Nephron progenitor cell (in vitro differentiated cells): ENCODE data around the gene TCF12.

ENCODE experiments used
- DNase-seq: peaks from one replicate; pipeline ENCODE4 v3.0.0; 2021
- H3K27ac Mint-ChIP-seq: 2 replicates; pipeline ENCODE4 v1.8.0; 2021; ENCODE audit warnings: mild to moderate bottlenecking, moderate library complexity, mixed read lengths
- H3K27me3 Mint-ChIP-seq: 2 replicates; pipeline ENCODE4 v1.8.0; 2021; ENCODE audit warnings: mild to moderate bottlenecking, low read depth, mixed read lengths; ENCODE audit not compliant: poor library complexity
- H3K36me3 Mint-ChIP-seq: 2 replicates; pipeline ENCODE4 v1.8.0; 2021; ENCODE audit warnings: low read depth, mixed read lengths
- H3K4me1 Mint-ChIP-seq: 2 replicates; pipeline ENCODE4 v1.8.0; 2021; ENCODE audit warnings: mixed read lengths
- H3K4me3 Mint-ChIP-seq: 2 replicates; pipeline ENCODE4 v1.8.0; 2021; ENCODE audit warnings: mild to moderate bottlenecking, moderate library complexity, mixed read lengths
- H3K9me3 Mint-ChIP-seq: 2 replicates; pipeline ENCODE4 v1.8.0; 2021; ENCODE audit warnings: mild to moderate bottlenecking, moderate library complexity, mixed read lengths
- CTCF ChIP-seq: fragments of 200-600 bp; sonication (generic); IDR thresholded peaks from 2 replicates; pipeline ENCODE4 v1.5.0; 2021; ENCODE audit warnings: antibody characterized with exemption

The TCF12 gene

DNA sequence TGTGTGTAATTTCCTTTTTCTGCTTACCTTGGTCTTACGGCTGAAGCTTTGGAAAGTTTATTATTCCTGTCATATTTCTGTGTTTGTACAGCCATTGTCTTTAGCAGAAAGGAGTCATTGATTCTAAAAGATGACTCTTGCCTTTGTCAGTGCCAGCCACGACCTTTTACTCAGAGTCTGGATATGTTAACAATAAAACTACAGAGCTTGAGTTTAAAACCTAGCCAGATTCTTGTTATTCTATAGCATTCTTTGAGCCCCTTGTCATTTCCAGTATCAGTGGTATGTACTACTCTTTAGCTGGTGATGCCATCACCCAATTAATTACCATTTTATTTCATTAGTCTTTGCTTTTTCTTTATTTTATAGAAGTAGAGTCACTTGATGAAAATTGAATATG, 142.4 kb downstream of the TCF12 start:
- Mint-ChIP-seq H3K27ac (no peak overlapping the region), H3K27me3 (peaks cover 4% of the 10 kb centered on the region), H3K4me1 (peaks cover 50% of the 10 kb centered on the region), H3K4me3 (no peak overlapping the region), H3K36me3 (peaks cover 12% of the 10 kb centered on the region), H3K9me3 (no peaks in the 10 kb centered on the region)
- TF ChIP-seq CTCF: no peak
- DNase-seq: no peak

GRCh38 chr15:57061281-57061680, 142.8 kb downstream of the TCF12 start:
- peaks cover 47% of the 10 kb centered on the region for H3K4me1 Mint-ChIP-seq
- no peak for TF ChIP-seq CTCF
- H3K36me3 Mint-ChIP-seq: peaks cover 11% of the 10 kb centered on the region
- no peak for DNase-seq
- H3K27ac Mint-ChIP-seq: no peak overlapping the region
- no peaks in the 10 kb centered on the region for H3K9me3 Mint-ChIP-seq
- H3K27me3 Mint-ChIP-seq: peaks cover 4% of the 10 kb centered on the region
- H3K4me3 Mint-ChIP-seq: no peak overlapping the region

DNA sequence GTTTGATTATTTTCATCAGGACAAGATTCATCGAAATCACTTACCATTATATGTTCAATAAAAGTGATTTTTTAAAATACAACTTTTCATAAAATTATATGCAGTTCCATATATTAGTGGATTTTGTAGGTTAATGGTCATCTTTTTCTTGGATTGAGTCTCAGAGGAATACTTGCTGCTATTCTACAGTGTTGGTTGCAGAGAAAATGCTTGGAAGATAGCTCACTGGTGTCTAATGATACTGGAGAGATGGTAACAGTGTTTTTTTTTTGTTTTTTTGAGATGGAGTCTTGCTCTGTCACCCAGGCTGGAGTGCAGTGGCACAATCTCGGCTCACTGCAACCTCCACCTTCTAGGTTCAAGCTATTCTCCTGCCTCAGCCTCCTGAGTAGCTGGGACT, 143.3 kb downstream of the TCF12 start:
- Mint-ChIP-seq H3K9me3 (no peaks in the 10 kb centered on the region), H3K36me3 (peaks cover 11% of the 10 kb centered on the region), H3K4me3 (no peak overlapping the region), H3K27me3 (peaks cover 4% of the 10 kb centered on the region), H3K27ac (no peak overlapping the region), H3K4me1 (peaks cover 45% of the 10 kb centered on the region)
- TF ChIP-seq CTCF: no peak
- no peak for DNase-seq

GRCh38 chr15:57064033-57064432, 145.6 kb downstream of the TCF12 start:
- no peak for TF ChIP-seq CTCF
- H3K9me3 Mint-ChIP-seq: no peaks in the 10 kb centered on the region
- peaks cover 17% of the 10 kb centered on the region for H3K36me3 Mint-ChIP-seq
- H3K4me1 Mint-ChIP-seq: peaks cover 23% of the 10 kb centered on the region
- H3K27me3 Mint-ChIP-seq: peaks cover 4% of the 10 kb centered on the region
- H3K27ac Mint-ChIP-seq: peak overlapping the region; percentile 86
- no peak overlapping the region for H3K4me3 Mint-ChIP-seq
- no peak for DNase-seq

DNA sequence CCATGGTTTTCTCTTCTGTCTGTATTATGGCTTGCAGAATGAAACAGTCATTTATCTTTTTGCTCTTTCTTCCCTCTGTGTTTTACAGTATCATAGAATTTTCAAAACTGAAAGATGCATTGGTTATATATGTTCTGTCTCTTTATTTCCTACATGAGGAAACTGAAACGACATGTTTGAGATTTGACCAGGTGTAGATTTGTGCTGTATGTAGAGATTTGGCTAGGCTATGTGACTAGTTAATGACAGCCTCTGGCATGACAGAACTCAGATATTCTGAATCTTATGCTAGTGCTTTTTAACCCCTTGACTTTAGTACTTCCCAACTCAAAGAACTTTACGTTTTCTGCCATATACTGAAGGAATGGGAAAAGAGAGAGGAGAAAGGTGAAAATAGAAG, 151.0 kb downstream of the TCF12 start:
- Mint-ChIP-seq H3K4me3 (no peak overlapping the region), H3K36me3 (peaks cover 10% of the 10 kb centered on the region), H3K4me1 (peaks cover 5% of the 10 kb centered on the region), H3K27ac (no peak overlapping the region), H3K9me3 (no peaks in the 10 kb centered on the region), H3K27me3 (no peaks in the 10 kb centered on the region)
- no peak for DNase-seq
- no peak for TF ChIP-seq CTCF

DNA sequence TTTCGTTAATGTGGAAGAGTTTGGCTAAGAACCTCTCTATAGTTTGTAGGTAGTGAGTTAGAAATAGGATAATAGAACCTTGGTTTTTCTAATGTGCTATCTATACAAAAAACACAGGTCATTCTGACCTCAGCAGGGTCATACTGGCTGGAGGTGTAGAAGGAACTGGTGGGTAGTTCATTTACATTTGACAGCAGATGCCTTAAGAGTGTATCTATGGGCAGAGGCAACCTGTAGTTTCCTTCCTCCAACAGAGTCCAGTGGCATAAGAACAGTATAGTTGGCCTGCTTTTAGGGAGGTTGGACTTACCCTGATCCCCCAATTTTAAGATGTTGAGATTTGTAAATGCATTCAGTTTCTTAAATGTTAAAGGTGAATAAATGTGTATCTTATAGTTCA, 152.2 kb downstream of the TCF12 start:
- no peak for DNase-seq
- no peaks in the 10 kb centered on the region for H3K27me3 Mint-ChIP-seq
- no peak overlapping the region for H3K27ac Mint-ChIP-seq
- no peaks in the 10 kb centered on the region for H3K9me3 Mint-ChIP-seq
- H3K4me3 Mint-ChIP-seq: no peak overlapping the region
- no peaks in the 10 kb centered on the region for H3K4me1 Mint-ChIP-seq
- peaks cover 10% of the 10 kb centered on the region for H3K36me3 Mint-ChIP-seq
- no peak for TF ChIP-seq CTCF
